SU-DHL-6 (cell line): ENCODE measurements around the gene AIFM1.

Experiments used
- CTCF ChIP-seq: fragments of 200-600 bp; sonication (generic); IDR thresholded peaks from one replicate; pipeline ENCODE4 v1.5.1; 2017; ENCODE audit warnings: antibody characterized with exemption, mild to moderate bottlenecking, low read length, moderate library complexity; ENCODE audit not compliant: insufficient read depth, poor library complexity, severe bottlenecking
- EZH2phosphoT487 ChIP-seq: fragments of 200-600 bp; sonication (generic), shearing (Covaris generic); conservative IDR thresholded peaks from 2 replicates; pipeline ENCODE4 v1.6.1; 2018; ENCODE audit warnings: mild to moderate bottlenecking, antibody characterized with exemption, low read length, moderate library complexity, mixed read lengths

GRCh38 chrX:130100180-130100579 is 65.5 kb downstream of the AIFM1 start:
- TF ChIP-seq CTCF (no peak), EZH2phosphoT487 (no peak)
